K562 treated with DMSO at 1 percent for 48 hours (cell line): ENCODE measurements around the gene NKTR. TPM values are rescaled to one million over a fixed set of nuclear protein-coding genes. Genes with fewer than 3 reads are reported as not detected.

ENCODE experiments used
- total RNA-seq: library from RNA; unstranded; fragments of 300-600 nt; gene quantifications from 2 replicates; pipeline ENCODE4 v1.2.3, GENCODE V29; 2022; ENCODE audit warnings: low replicate concordance; ENCODE audit errors: extremely low read depth

NKTR gene
- total RNA-seq, result not detected in 2 replicates

DNA sequence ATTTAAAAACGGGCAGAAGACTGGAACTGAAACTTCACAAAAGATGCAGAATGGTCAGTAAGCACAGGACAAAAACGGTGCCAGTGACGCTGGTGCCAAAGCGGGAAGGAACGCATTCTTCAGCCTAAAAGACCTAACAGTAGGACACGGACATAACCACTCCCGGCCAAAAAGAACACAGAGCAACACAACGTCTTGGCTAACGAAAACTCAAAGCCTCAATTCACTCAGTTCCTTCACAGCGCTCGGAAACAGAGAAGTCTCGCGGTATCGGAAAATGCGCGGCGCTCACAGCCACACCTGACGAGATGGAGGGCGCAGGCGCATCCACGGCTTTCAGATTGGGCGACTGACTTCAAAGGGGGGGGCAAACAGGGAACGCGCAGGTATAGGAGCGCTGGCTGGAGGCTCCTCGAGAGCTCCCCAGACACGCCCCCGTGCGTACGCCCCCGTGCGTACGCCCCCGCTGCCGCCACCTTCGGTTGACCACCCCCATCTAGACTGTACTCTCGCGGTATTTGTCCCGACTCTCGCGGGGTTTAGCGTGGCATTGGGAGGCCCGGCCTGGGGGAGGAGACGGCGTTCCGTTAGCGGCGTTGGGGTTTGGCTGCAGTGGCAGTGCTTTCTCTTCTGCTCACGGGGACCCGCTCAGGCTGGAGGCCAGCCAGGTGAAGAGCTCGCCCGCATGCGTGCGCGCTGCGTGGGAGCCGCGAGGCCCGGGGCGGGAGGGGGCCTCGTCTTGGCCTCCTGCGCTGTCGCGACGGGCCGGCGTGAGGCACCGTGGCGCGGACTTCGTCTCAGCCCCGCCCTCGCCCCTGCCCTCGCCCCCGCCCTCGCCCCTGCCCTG, at the start of gene NKTR:
Gene NKTR, plus strand, starts transcription at position 576 of the 847 bp plus-strand sequence. CDS start 321 bp downstream, outside the sequence.

GRCh38 chr3:42581709-42582473, 18.6 kb upstream of the NKTR start, which contains the start of gene SEC22C:
SEC22C (minus strand) TSS chr3:42581967; CDS start chr3:42569046, 12,921 bp downstream.

DNA sequence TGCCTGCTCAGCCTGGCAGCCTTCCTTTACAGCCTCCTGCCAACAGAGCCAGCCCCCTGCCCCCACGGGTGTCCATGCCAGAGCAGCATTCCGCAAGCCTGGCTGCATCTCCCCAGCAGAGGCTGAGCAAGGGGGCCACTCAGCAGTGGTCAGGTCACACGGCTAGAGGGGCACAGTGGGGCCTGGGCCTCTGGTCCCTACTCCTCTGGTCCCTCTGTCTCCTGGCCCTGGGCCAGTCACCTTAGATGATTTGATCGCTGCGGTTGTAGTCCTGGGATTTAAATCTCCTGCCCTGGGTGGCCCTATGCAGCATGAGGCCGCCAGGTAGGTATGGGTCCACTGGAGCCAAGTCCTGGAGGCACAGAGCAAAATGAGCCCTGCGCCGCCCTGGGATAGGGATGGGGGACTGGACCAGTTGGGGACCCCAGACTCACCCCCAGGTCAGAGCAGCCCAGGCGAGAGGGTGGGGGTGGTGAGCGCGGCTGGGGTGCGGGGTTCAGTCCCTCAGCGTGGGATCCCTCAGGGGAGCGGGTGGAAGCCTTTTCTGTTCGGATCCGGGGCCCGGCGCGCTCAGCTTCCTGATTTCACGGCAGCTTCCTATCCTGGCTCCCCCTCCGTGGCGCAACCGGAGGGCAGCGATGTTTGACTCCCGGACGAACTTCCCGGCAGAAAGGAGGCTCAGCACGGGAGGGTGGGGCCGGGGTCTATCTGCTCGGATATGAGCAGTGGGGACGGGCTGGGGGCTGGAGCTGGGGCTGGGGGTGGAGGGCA, 53.3 kb downstream of the NKTR start, which contains the start of gene ZBTB47:
Gene ZBTB47, plus strand, starts transcription at position 138 of the 771 bp plus-strand sequence. CDS start 4,659 bp downstream, outside the sequence.

DNA sequence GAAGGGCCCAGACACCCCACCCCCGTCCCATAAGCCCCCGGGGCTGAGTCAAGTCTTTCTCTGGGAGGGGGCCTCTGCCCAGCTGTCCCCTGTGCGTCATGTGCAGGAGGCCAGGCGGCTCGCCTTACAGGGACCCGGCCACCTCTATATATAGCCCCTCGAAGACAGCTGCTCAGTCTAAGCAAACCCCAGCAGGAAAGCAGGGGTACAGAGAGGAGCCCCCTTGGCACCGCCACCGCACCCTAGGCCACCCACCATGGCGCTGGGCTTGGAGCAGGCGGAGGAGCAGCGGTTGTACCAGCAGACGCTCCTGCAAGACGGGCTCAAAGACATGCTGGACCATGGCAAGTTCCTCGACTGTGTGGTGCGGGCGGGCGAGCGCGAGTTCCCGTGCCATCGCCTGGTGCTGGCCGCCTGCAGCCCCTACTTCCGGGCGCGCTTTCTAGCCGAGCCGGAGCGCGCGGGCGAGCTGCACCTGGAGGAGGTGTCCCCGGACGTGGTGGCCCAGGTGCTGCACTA, 84.9 kb downstream of the NKTR start, which contains the start of gene KLHL40:
Gene KLHL40, plus strand, starts transcription at position 175 of the 519 bp plus-strand sequence. Its CDS starts 82 bp downstream, at position 257.

Other genes starting within 250 kb of the NKTR start
- not detected in 2 replicates for gene LYZL4, start 190.1 kb upstream of the NKTR start, total RNA-seq
- gene VIPR1, start 98.0 kb upstream of the NKTR start, total RNA-seq, result not detected in 2 replicates
- gene SEC22C, start 18.7 kb upstream of the NKTR start, total RNA-seq, result not detected in 2 replicates
- not detected in 2 replicates for gene SS18L2, start 9.8 kb upstream of the NKTR start, total RNA-seq
- not detected in 2 replicates for gene ZBTB47, start 53.0 kb downstream of the NKTR start, total RNA-seq
- gene KLHL40, start 84.9 kb downstream of the NKTR start, total RNA-seq, result not detected in 2 replicates
- not detected in 2 replicates for gene HHATL, start 102.1 kb downstream of the NKTR start, total RNA-seq
- gene CCDC13, start 172.6 kb downstream of the NKTR start, total RNA-seq, result not detected in 2 replicates
- gene HIGD1A, start 203.8 kb downstream of the NKTR start, total RNA-seq, result not detected in 2 replicates
- gene ACKR2, start 208.8 kb downstream of the NKTR start, total RNA-seq, result not detected in 2 replicates